Omental fat pad (tissue), 4 donors: Measurements from ENCODE around the gene PDLIM4. TPM values are rescaled to one million over a fixed set of nuclear protein-coding genes. Genes with fewer than 3 reads are reported as not detected.
A peak's percentile ranks its signal among the peaks of the same experiment; 100 is the strongest.

Experiments
- ATAC-seq: fragments of 150-250 bp; one replicate; pipeline ENCODE4 v1.9.1; 2016; ENCODE audit warnings: mild to moderate bottlenecking, moderate library complexity; ENCODE audit not compliant: low FRiP score
- DNase-seq: peaks from one replicate; pipeline ENCODE4 v3.0.0-alpha.2; 2019; ENCODE audit warnings: low spot score
- CTCF ChIP-seq, 3 donors: fragments of 450-650 bp; IDR thresholded peaks; one replicate each; pipeline ENCODE4 v1.5.1; 2016 to 2017; ENCODE audit warnings: antibody characterized with exemption in 3 of 3, mild to moderate bottlenecking in 3 of 3, moderate library complexity in 2 of 3
- total RNA-seq, 4 donors: library from RNA; depleted of rRNA; stranded (reverse); fragments of >200 nt; gene quantifications; one replicate each; pipeline ENCODE4 v1.1.0, GENCODE V29; 2016

Gene PDLIM4
- total RNA-seq, 4 donors from 2014 or later, result 19.5 to 89.5 (median 23.4) TPM

DNA sequence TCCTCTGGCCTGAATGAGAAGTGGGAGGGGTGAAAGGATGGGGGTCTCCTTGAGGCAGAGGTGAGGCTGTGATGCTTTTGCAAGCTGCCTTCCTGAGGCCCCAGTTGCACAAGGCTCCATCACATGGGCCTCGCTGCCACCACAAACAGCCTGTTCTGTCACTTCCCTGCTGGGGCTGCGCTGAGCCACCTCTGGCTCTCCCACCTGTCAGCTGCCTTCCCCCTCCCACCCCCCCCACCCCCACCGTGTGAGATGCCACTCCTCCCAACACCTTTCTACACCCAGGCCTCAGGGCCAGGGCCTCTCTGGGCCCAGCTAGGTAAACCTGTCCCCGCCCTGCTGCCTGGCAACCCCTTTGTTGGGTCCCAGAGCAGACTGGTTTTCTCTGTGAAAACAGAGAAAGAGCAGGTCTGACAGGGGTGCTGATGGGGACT lies 4.5 kb upstream of the PDLIM4 start:
- ATAC-seq, result no peak
- DNase-seq, result no peak
- no peak for TF ChIP-seq CTCF (IDR thresholded peaks at IDR 0.05)

DNA sequence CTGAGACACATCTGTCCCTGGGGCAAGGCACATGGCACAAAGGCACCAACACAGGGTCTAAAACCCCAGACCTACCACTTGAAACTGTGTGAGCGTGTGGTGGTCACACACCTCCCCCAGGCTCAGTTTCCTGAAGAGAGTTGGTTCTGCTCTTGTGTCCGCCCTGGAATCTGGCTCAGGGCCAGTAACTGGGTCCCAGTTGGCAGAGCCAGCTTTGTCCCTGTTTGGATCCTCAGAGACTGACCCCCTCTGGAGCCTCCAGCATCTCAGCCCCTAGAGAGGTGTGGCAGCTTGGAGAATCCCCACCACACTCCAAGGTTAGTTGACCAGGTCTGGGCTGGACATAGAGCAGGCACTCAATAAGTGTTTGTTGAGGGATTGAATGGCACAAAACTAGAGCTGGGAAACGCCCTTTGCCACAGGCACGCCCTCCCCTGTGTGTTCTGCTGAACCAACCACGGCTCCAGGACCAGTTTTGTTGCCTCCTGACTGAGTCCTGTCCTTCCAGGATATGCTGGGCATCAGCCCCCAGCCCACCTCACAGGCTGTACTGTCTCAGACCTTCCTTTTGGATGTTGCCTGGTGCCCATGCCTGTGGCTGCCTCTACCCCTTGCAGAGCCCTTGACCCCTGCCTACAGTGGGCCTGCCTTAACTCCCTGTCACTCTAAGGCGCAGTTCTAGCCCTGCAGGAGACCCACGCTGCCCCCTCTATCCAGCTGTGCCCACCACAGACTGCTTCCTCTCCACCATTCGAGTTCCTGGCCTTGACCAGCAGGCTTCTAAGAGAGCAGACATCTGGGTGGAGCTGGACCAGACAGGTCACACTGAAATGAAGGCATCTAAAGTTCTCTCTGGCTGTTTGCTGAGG lies 3.8 kb upstream of the PDLIM4 start:
- ATAC-seq (no peak), DNase-seq (no peak)
- TF ChIP-seq CTCF (IDR thresholded peaks at IDR 0.05), result no peak

DNA sequence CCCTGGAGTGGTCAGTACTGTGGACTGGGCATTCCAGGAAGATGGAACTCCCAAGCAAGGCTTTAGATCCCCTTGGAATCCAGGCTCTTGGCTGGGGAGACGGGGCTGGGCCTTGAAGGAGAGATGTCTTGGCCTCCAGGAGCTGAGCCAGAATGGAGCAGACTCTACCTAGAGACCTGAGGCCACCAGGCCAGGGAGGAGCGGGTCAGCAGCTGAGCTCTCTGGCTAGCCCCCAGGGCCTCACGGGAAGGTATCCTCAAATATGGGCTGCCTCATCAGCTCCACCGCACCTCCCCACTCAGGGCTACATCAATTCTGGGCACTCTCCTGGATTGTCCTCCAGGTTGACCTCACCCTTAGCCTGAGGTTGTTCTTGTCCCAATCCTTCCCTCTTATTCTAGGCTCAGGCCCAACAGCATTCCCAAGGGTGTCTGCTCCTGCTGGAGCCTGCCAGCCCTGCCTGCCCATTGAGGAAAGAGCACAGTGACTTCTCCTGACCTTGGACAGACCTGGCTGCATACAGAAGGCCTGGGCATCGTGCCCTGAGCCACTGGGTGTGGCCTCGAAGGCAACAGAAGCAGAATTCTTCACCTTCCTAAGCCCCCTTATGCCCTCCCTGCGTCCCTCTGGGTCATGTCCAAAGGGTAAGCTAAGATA lies 3.0 kb upstream of the PDLIM4 start:
- DNase-seq (no peak), ATAC-seq (no peak)
- no peak for TF ChIP-seq CTCF (IDR thresholded peaks at IDR 0.05)

GRCh38 chr5:132256086-132256782 lies 1.3 kb upstream of the PDLIM4 start:
- no peak for DNase-seq
- no peak for TF ChIP-seq CTCF (IDR thresholded peaks at IDR 0.05)

DNA sequence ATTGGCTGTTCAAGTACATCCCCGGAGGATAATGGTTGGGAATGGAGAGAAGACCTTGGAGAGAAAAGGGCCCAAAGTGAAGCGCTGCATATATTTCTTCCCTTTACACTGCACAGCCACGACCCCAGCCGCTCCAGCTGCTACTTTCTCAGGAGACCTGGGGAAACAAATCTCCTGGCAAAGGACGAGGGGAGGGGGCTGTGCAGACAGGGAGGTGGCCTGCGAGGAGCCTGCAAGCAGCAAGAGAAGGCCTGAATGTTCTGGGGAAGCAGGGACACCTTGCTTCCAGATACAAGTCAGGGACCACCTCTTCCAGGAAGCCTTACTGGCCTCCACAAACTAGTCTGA lies 739 bp upstream of the PDLIM4 start:
- ATAC-seq, result no peak
- no peak for DNase-seq
- TF ChIP-seq CTCF (IDR thresholded peaks at IDR 0.05), result no peak

More at GRCh38 chr5:132256086-132256782, 1.3 kb upstream of the PDLIM4 start:
- no peak for ATAC-seq

DNA sequence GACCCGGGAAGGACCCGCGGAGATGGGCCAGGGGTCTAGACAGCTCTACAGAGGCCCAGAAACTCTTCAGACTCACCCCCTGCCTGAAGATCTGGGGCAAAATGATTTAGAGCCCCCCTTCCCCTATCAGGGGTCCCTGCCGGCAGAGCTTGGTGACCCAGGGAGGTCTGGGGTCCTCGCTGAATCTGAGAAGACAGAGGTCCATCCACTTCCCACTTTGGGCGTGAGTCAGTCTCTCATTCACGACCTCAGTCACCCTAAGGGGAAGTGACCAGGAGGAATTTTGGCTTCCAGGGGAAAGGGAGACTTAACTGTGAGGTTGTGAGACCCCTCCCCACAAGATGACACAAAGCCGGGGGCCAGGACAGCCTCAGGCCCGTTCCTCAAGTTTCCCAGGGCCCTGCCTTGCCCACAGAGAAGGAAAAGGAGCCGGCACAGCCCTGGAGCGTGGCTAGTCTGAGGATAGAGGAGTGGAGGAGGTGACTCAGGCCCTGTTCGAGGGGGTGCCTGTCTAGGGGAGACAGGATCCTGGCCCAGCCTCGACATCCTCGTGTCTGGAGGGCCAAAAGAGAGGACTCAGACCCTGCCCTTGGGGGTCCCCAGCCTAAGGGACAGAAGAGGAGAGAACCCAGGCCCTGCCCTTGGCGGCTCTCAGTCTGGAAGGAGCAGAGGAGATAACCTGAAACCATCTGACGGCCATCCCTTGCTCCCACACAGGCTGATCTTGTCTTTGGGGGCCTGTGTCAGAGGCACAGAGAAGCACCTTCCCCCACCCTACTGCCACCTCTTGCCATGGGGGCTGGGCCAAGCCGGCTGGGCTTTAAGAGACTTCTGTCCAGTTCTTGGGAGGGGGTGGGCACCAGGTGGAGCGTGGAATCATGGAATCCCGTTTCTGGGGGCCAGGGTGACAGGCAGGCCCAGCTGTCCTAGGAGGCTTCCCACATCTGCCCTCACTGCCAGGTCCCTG lies 889 bp downstream of the PDLIM4 start:
- no peak for TF ChIP-seq CTCF (IDR thresholded peaks at IDR 0.05)
- peak; percentile 26 for DNase-seq
- peak; percentile 42 for ATAC-seq
